K562 (cell line): Measurements from ENCODE around the gene STK11. TPM values are rescaled to one million over a fixed set of nuclear protein-coding genes. Genes with fewer than 3 reads are reported as not detected.

ENCODE experiments used
- AFF1 ChIP-seq, 2 experiments: fragments of 450-650 bp; IDR thresholded peaks; 2 replicates each; pipeline ENCODE4 v1.6.1; 2018; ENCODE audit warnings: mild to moderate bottlenecking in 2 of 2, low read depth in 1 of 2; ENCODE audit not compliant: partially characterized antibody in 2 of 2
- BRD4 ChIP-seq: fragments of 200-600 bp; sonication (generic); IDR thresholded peaks from 2 replicates; pipeline ENCODE4 v1.6.1; 2017; ENCODE audit warnings: inconsistent platforms
- CBFB ChIP-seq: sonication (generic); formaldehyde crosslinking; IDR thresholded peaks from 2 replicates; pipeline ENCODE4 v1.4.0; 2020; ENCODE audit warnings: mild to moderate bottlenecking, missing genetic modification reagents
- CEBPB ChIP-seq: fragments of 450-650 bp; IDR thresholded peaks from 2 replicates; pipeline ENCODE4 v1.6.1; 2016; ENCODE audit warnings: missing genetic modification characterization, missing compliant biosample characterization
- ETV5 ChIP-seq: sonication (generic); formaldehyde crosslinking; IDR thresholded peaks from 2 replicates; pipeline ENCODE4 v1.4.0; 2020; ENCODE audit warnings: low read depth, mild to moderate bottlenecking, missing genetic modification reagents
- FOXP1 ChIP-seq: sonication (generic); formaldehyde crosslinking; IDR thresholded peaks from 2 replicates; pipeline ENCODE4 v1.8.0; 2022; ENCODE audit warnings: mild to moderate bottlenecking, missing genetic modification reagents
- KDM4B ChIP-seq, 2 experiments: fragments of 450-650 bp in 1 of 2; sonication (generic) in 1 of 2; IDR thresholded peaks; 2 replicates each; pipeline ENCODE4 v1.6.1; 2016 to 2017; ENCODE audit warnings: borderline replicate concordance in 2 of 2, antibody characterized with exemption in 1 of 2, low read depth in 1 of 2, mild to moderate bottlenecking in 1 of 2
- MAFF ChIP-seq: IDR thresholded peaks from 2 replicates; pipeline ENCODE4 v1.6.1; 2012; ENCODE audit warnings: low read length, improper control_type of control experiment
- MYNN ChIP-seq, 2 experiments: sonication (generic); formaldehyde crosslinking in 1 of 2; IDR thresholded peaks; 2 replicates each; pipeline versions ENCODE4 v1.5.0 to v1.6.1; 2016 to 2020; ENCODE audit warnings: antibody characterized with exemption in 1 of 2, missing genetic modification reagents in 1 of 2
- PHF8 ChIP-seq: fragments of 200-600 bp; sonication (generic); IDR thresholded peaks from 2 replicates; pipeline ENCODE4 v1.6.1; 2012; ENCODE audit warnings: mixed run types, mild to moderate bottlenecking, inconsistent platforms, low read length, moderate library complexity, borderline replicate concordance
- SMAD1 ChIP-seq: fragments of 150-350 bp; IDR thresholded peaks from 2 replicates; pipeline ENCODE4 v1.6.1; 2014; ENCODE audit warnings: low read length, low read depth; ENCODE audit not compliant: partially characterized antibody
- ZKSCAN1 ChIP-seq: fragments of 150-350 bp; IDR thresholded peaks from 2 replicates; pipeline ENCODE4 v1.6.1; 2016; ENCODE audit warnings: low read depth, low read length
- ZNF436 ChIP-seq: fragments of 250-450, 450-650 bp; sonication (Bioruptor Pico); formaldehyde crosslinking; IDR thresholded peaks from 2 replicates; pipeline ENCODE4 v1.7.0; 2020; ENCODE audit warnings: mild to moderate bottlenecking
- ZNF449 ChIP-seq: fragments of 250-450 bp; sonication (Bioruptor Pico); IDR thresholded peaks from 2 replicates; pipeline ENCODE4 v1.8.0; 2022; ENCODE audit warnings: moderate library complexity, mild to moderate bottlenecking, inconsistent platforms
- polyA plus RNA-seq, 8 experiments: library from polyadenylated mRNA; depleted of rRNA in 4 of 8; stranded (reverse) in 5 of 8; unstranded in 3 of 8; fragments of >200 nt; fragmentation: Nextera tagmentation in 2 of 8; fragmentation: Illumina TruSeq in 1 of 8; extraction: Ambion mirVana in 2 of 8; extraction: Trizol in 1 of 8; gene quantifications; 2 replicates each; pipeline versions ENCODE4 v1.2.1 to v1.2.3, GENCODE V29; 2011 to 2014; ENCODE audit warnings: inconsistent platforms in 1 of 8, missing spikeins in 1 of 8
- total RNA-seq, 7 experiments: library from RNA; depleted of rRNA in 6 of 7; stranded (reverse); fragments of >200 nt in 6 of 7; fragmentation: Illumina TruSeq in 2 of 7; extraction: Trizol in 2 of 7; gene quantifications; 2 replicates each; pipeline versions ENCODE4 v1.2.1 to v1.2.3, GENCODE V29; 2011 to 2021; ENCODE audit warnings: low replicate concordance in 1 of 7
- TF ChIP-seq, protein P1 (sequence below), 2 experiments: fragments of 150-350 bp in 1 of 2; IDR thresholded peaks; 2 replicates each; pipeline ENCODE4 v1.6.1; 2012 to 2016; ENCODE audit warnings: low read depth in 2 of 2, low read length in 2 of 2, mild to moderate bottlenecking in 1 of 2, moderate library complexity in 1 of 2
- TF ChIP-seq, protein P2 (sequence below), 3 experiments: fragments of 200-800 bp in 1 of 3; sonication (Bioruptor generic) in 1 of 3; sonication (generic) in 1 of 3; formaldehyde crosslinking in 1 of 3; IDR thresholded peaks; 2 replicates each; pipeline versions ENCODE4 v1.6.1 to v1.8.0; 2016 to 2022; ENCODE audit warnings: mild to moderate bottlenecking in 2 of 3, missing compliant biosample characterization in 2 of 3, missing genetic modification characterization in 2 of 3, missing genetic modification reagents in 1 of 3

STK11 gene
- total and polyA plus RNA-seq, 9 of the 15 experiments (the other 6 are each of a cell fraction or from before 2014, with no cell fraction given): 0.15 to 96.5 (median 31.7) TPM

DNA sequence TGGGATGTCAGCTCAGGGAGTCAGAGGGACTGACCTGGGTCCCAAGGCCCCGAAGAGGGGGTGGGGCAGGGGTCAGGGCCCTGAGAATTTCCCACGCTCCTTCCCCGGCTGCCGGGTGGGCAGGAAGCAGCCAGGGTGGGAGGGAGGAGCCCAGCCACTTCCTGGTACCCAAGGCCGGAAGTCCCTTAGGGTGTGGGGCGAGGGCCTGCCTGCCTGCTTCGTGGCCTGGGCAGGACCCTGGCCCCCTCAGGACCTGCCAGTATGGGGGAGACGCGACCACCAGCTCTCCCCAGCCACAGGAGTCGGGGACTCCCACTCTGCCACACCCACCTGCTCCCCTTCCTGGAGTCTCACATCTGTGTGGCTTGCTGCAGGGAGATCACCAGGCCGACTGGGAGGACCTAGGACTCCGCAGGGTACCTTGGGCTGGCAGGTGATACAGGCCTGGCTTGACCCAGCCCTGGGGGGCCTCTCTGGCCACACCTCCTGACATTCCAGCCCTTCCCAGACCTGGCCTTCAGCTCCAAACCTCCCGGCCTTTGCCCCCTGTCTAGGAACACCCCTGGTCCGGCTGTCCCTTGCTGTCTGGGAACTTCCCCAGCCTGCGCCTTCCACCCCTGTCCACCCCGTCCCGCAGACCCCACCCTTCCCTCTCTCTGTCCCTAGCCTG lies 53.8 kb downstream of the STK11 start (continued):
- TF ChIP-seq AFF1 (IDR thresholded peaks at IDR 0.05; ENCODE audit: low read depth in 1 of 2, partially characterized antibody in 2 of 2) (no peak), KDM4B (IDR thresholded peaks at IDR 0.05; ENCODE audit: borderline replicate concordance in 2 of 2, low read depth in 1 of 2) (peak in 1 of 2 experiments; percentile 55; a peak in 1 of 4 replicates), PHF8 (no peak; the same call in 1 of the 2 replicates), ZNF449 (CRISPR knock-in tag) (no peak), CBFB (CRISPR knock-in tag) (no peak), SMAD1 (no peak), MAFF (no peak), ETV5 (CRISPR knock-in tag) (peak; percentile 61), ZNF436 (CRISPR knock-in tag) (no peak), CEBPB (tag) (no peak), ZKSCAN1 (no peak), FOXP1 (CRISPR knock-in tag) (no peak), BRD4 (no peak), MYNN (IDR thresholded peaks at IDR 0.05) (peak; percentile 88), MYNN (CRISPR knock-in tag; IDR thresholded peaks at IDR 0.05) (no peak)
- TF ChIP-seq, protein P1, sequence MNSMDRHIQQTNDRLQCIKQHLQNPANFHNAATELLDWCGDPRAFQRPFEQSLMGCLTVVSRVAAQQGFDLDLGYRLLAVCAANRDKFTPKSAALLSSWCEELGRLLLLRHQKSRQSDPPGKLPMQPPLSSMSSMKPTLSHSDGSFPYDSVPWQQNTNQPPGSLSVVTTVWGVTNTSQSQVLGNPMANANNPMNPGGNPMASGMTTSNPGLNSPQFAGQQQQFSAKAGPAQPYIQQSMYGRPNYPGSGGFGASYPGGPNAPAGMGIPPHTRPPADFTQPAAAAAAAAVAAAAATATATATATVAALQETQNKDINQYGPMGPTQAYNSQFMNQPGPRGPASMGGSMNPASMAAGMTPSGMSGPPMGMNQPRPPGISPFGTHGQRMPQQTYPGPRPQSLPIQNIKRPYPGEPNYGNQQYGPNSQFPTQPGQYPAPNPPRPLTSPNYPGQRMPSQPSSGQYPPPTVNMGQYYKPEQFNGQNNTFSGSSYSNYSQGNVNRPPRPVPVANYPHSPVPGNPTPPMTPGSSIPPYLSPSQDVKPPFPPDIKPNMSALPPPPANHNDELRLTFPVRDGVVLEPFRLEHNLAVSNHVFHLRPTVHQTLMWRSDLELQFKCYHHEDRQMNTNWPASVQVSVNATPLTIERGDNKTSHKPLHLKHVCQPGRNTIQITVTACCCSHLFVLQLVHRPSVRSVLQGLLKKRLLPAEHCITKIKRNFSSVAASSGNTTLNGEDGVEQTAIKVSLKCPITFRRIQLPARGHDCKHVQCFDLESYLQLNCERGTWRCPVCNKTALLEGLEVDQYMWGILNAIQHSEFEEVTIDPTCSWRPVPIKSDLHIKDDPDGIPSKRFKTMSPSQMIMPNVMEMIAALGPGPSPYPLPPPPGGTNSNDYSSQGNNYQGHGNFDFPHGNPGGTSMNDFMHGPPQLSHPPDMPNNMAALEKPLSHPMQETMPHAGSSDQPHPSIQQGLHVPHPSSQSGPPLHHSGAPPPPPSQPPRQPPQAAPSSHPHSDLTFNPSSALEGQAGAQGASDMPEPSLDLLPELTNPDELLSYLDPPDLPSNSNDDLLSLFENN (IDR thresholded peaks at IDR 0.05; ENCODE audit: low read depth in 2 of 2, low read length in 2 of 2): no peak; a peak in 1 of 4 replicates
- TF ChIP-seq, protein P2, sequence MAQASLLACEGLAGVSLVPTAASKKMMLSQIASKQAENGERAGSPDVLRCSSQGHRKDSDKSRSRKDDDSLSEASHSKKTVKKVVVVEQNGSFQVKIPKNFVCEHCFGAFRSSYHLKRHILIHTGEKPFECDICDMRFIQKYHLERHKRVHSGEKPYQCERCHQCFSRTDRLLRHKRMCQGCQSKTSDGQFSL (CRISPR knock-in tag; IDR thresholded peaks at IDR 0.05): no peak
- TF ChIP-seq, protein P2 (tag; IDR thresholded peaks at IDR 0.05): 0 out of 4 replicates have a peak, but pooled peaks of 1 of the 2 experiments have one; percentile 28
